ENCODE data around the gene IFNG-AS1.

IFNG-AS1 gene

GRCh38 chr12:68034567-68034966, 45.3 kb downstream of the IFNG-AS1 start:
- in situ Hi-C loops (cut with MboI; ENCODE audit: low sequenced_read_pairs), result no loop called here

DNA sequence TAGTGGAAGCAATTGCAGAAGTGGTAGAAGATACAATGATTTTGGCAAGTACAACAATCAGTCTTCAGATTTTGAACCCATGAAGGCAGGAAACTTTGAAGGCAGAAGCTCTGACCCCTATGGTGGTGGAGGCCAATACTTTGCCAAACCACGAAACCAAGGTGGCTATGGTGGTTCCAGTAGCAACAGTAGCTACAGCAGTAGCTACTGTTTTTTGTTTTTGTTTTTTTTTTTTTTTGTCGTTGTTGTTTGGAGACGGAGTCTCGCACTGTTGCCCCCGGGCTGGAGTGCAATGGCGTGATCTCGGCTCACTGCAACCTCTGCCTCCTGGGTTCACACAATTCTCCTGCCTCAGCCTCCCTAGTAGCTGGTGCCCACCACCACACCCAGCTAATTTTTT, 47.4 kb downstream of the IFNG-AS1 start:
- in situ Hi-C loops (cut with MboI; ENCODE audit: low sequenced_read_pairs), result no loop called here

- in situ Hi-C loops (cut with MboI; ENCODE audit: low sequenced_read_pairs), result no loop called here
Measured at GRCh38 chr12:68037616-68038255, 48.5 kb downstream of the IFNG-AS1 start.

- in situ Hi-C loops (cut with MboI; ENCODE audit: low sequenced_read_pairs), result no loop called here
Measured at GRCh38 chr12:68038650-68039049, 49.4 kb downstream of the IFNG-AS1 start.

DNA sequence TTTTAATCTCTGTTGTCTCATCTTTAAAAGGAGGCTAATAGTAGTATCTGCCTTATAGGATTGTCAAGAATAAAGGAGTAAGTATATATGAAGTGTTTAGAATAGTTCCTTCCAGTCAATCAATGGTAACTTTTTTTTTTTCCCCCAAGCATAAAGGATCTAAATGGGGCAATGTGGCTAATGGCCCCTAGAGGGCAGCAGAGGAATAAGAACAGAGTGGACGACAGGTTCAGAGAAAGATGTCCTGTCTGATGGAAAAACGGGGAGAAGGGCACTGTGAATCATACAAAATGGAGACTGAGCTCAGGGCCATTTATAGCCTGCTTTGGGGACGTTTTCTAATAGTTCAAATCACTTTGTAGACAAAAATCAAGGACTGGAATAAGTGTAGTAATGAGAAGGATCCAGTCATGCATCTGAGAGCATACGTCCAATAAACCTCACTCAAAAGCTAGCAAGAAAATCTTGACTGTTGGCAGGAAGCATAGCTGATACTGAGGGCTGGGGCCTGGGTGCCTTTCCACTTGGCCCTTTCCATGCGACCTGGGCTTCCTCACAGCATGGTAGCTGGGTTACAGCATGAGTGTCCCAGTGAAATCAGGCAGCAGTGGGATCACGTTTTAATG, 51.3 kb downstream of the IFNG-AS1 start:
- in situ Hi-C loops (cut with MboI; ENCODE audit: low sequenced_read_pairs), result no loop called here

DNA sequence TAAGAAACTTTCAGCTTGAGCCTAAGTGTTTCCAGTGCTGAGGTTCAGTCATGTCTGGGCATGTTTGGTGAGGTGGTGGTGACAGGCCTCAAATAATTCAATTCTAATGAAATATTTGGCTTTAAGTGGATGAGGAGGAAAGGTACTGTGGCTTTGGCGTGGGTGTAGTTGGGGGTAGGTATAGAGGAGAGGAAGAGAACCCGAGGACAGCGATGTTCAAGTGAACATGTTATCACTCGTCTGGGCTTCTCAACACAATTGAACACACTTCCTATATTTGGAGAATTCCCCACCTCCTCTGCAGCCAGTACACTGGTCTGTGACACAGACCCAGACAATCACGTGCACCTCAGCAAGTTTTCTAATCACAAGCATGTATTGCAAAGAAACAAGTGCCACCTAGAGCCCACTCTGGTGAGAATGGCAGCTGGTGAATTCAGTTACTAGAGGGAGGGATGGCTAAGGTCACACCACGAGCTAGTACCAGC, 53.0 kb downstream of the IFNG-AS1 start:
- in situ Hi-C loops (cut with MboI; ENCODE audit: low sequenced_read_pairs), result no loop called here

DNA sequence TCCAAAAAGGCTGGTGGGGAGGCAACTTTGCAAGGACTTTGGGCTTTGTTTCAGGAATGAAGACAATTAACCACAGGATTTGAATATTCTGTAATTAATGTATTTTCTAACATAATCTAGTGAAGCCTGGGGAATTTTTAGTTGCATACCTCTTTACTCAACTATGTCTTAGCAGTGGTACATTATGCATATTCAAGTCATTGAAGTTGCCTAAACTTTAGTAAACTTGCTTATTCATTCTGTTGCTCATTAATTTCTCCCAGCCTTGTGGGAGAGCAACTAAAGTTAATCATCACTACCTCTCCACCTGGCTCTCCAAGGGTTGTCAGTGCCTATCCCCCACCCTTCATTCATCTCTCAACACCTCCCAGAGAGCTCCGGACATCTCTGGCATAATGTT, 54.2 kb downstream of the IFNG-AS1 start:
- in situ Hi-C loops (cut with MboI; ENCODE audit: low sequenced_read_pairs), result no loop called here

GRCh38 chr12:68048648-68049297, 59.5 kb downstream of the IFNG-AS1 start:
- in situ Hi-C loops (cut with MboI; ENCODE audit: low sequenced_read_pairs), result no loop called here

DNA sequence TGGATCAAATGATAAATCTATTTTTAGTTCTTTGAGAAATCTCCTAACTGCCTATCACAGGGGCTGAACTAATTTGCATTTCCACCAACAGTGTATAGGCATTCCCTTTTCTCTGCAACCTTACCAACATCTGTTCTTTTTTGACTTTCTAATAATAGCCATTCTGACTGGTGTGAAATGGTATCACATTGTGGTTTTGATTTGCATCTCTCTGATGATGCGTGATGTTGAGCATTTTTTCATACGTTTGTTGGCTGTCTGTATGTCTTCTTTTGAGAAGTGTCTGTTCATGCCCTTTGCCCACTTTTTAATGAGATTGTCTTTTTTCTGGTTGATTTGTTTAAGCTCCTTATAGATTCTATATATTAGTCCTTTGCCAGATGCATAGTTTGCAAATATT, 67.1 kb downstream of the IFNG-AS1 start:
- in situ Hi-C loops (cut with MboI; ENCODE audit: low sequenced_read_pairs), result no loop called here

GRCh38 chr12:68063900-68064590, 74.8 kb downstream of the IFNG-AS1 start:
- in situ Hi-C loops (cut with MboI; ENCODE audit: low sequenced_read_pairs), result no loop called here

- in situ Hi-C loops (cut with MboI; ENCODE audit: low sequenced_read_pairs), result no loop called here
Measured at GRCh38 chr12:68065163-68065562, 75.9 kb downstream of the IFNG-AS1 start.

DNA sequence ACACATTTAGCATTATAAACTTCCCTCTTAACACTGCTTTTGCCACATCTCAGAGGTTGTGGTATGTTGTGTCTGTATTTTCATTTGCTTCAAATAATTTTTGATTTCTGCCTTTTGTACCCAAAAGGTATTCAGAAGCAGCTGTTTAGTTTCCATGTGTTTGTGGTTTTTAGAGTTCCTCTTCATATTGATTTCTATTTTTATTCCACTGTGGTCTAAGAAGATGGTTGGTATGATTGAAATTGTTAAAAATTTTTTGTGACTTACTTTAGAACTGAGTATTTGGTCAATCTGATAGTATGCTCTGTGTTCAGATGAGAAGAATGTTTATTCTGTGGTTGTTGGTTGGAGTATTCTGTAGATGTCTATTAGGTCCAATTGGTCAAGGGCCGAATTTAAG, 76.4 kb downstream of the IFNG-AS1 start:
- in situ Hi-C loops (cut with MboI; ENCODE audit: low sequenced_read_pairs), result no loop called here

GRCh38 chr12:68067762-68068376, 78.6 kb downstream of the IFNG-AS1 start:
- in situ Hi-C loops (cut with MboI; ENCODE audit: low sequenced_read_pairs), result no loop called here

GRCh38 chr12:68069275-68069674, 80.0 kb downstream of the IFNG-AS1 start:
- in situ Hi-C loops (cut with MboI; ENCODE audit: low sequenced_read_pairs), result no loop called here

All from HL-60/S4 treated with retinoic acid at 250 ng/mL for 4 days and 3 days (cell line).